GM19452 (cell line): ENCODE data around the gene DNAJA3.

ENCODE experiments used
- ATAC-seq: cut with Tn5 transposase; IDR thresholded peaks from one replicate; pipeline ENCODE4 v1.9.1; 2021; ENCODE audit not compliant: unreplicated experiment

Gene DNAJA3

DNA sequence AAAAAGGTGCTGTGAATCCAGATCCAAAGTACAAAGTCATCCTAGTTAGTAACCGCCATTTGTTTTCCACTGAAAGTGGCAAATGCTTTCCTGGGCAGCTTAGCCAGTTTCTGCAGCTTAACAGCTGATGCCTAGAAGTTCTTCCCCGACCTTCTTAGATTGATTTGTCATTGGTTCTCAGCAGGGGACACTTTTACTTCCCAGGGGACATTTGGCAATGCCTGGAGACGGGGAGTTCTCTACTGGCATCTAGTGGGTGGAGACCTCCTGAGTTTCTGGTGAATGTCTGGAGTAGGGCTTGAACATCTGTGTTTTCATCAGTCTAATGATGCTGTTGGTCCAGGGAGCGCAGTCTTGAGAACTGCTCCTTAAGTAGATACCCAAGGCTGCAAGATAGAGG is 7.6 kb downstream of the DNAJA3 start:
- no peak for ATAC-seq

- no peak for ATAC-seq
Measured at GRCh38 chr16:4433914-4434787, 8.5 kb downstream of the DNAJA3 start.

- no peak for ATAC-seq
Measured at GRCh38 chr16:4435337-4436067, 9.8 kb downstream of the DNAJA3 start.

- no peak for ATAC-seq
Measured at GRCh38 chr16:4437366-4437765, 11.7 kb downstream of the DNAJA3 start.

- no peak for ATAC-seq
Measured at GRCh38 chr16:4442371-4442770, 16.7 kb downstream of the DNAJA3 start.

GRCh38 chr16:4443271-4443670 is 17.6 kb downstream of the DNAJA3 start:
- ATAC-seq, result no peak

GRCh38 chr16:4443986-4444385 is 18.3 kb downstream of the DNAJA3 start:
- no peak for ATAC-seq

- ATAC-seq, result no peak
Measured at GRCh38 chr16:4450430-4450829, 24.8 kb downstream of the DNAJA3 start.

- no peak for ATAC-seq
Measured at GRCh38 chr16:4450931-4451519, 25.4 kb downstream of the DNAJA3 start.

GRCh38 chr16:4452674-4453073 is 27.0 kb downstream of the DNAJA3 start:
- ATAC-seq, result no peak

DNA sequence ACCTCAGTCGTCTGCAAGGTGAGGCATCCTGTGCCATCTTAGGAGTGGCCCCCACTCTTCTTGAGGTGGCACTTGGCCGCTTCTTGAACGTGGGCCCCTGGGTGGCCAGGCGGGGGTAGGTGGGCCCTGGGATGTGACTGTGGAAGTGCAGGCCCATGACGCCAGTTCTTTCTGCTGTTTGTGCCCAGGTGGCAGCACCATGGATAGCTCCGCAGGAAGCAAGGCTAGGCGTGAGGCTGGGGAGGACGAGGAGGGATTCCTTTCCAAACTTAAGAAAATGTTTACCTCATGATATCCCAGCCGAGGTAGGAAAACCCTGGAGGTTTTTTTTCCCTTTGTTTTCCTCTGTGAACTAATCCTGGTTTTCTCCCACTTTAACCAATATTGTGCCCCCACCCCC is 29.0 kb downstream of the DNAJA3 start:
- ATAC-seq, result no peak

- no peak for ATAC-seq
Measured at GRCh38 chr16:4455081-4455480, 29.4 kb downstream of the DNAJA3 start.

DNA sequence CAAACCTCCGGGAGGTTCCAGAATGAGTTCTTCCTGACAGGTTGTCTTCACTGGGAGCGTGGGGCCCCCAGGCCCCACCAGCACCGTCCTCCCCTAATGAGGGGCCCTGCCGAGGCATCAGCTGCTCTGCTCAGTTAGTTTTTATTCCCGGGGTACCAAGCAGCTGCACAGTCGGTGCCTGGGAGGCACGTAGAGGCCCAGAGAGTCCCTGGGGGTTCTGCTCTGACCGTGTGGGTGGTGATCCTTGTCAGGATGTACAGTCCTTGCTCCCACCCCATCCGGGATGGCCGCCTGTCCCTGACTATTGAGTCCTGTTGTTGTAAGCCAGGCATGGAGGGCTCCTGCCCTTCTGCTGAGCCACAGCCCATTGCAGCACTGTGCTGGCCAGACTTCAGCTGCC is 30.3 kb downstream of the DNAJA3 start:
- ATAC-seq, result no peak

DNA sequence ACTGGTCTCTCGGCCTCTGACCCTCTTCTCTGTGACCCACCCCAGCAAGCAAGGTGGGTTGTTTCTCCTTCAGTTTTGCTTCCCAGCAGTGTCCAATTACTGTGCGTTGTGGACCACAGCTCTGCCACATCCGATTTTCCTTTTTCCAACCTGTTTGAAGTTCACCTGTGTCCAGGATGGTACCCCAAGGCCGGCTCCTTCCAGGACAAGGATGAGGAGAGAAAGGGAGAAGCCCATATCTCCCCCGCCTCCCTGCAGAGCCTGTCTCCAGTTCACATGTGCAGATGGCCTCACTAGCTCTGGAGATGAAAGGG is 35.2 kb downstream of the DNAJA3 start:
- no peak for ATAC-seq

DNA sequence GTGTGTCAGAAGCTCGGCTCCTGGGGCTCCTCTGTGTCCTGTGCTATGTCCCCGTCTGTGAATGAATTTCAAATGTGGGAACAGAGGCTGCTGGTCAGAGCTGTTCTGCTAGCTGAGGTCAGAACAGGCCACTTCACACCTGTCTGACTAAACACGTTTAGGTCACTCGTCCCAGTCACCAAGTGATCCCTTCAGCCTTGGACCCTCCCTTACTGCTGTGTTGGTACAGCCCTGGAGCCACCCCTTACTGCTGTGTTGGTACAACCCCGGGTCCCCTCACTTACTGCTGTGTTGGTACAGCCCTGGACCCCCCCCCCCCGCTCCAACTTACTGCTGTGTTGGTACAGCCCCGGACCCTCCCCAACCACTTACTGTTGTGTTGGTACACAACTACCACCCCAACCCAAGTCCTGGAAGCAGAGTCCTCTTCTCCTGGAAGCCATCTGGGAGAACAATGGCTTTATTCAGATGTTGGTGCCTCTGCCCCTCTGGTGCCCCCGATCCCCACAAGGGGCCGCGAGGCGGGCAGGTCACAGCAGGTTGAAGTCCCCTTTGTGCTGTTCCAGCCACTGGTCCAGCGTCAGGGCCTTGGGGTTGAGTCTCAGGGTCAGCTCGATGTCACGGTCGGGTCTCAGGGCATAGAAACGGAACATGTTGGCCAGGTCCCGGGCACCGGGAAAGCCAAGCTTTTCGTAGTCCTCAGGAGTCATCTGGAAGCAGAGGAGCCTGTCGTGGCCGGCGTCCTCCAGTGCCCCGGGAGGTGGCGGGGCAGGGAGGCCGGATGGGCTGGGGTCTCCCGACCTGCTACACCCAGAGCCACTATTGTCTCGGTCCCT is 35.8 kb downstream of the DNAJA3 start:
- no peak for ATAC-seq

DNA sequence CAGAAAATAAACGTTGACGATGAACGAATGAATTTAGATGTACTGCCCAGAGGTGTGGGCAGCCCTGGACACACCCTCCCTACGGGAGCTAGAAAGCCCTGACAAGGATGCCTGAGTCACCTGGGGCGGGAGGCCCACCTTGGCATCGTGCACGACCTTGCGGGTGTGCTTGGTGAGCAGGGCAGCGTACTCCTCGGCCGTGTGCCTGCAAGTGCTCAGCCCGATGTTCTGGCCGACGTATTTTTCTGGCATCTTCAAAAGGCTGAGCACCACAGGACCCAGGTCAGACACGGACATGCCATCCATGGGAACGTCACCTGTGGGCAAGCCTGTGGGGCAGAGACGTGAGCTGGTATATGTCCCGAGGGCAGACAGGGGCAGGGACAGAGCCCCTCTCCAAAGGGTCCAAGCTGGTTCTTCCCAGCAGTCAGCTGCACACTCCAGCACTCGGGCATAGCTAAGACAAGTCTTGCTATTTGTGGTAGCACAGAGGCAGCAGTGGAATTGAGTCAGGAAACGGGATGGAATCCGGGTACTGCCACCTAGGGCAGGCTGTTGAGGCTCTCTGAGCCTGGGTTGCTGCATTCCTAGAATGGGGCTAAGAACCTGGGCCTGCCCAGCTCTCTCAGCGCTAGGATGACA is 38.0 kb downstream of the DNAJA3 start:
- ATAC-seq, result no peak

DNA sequence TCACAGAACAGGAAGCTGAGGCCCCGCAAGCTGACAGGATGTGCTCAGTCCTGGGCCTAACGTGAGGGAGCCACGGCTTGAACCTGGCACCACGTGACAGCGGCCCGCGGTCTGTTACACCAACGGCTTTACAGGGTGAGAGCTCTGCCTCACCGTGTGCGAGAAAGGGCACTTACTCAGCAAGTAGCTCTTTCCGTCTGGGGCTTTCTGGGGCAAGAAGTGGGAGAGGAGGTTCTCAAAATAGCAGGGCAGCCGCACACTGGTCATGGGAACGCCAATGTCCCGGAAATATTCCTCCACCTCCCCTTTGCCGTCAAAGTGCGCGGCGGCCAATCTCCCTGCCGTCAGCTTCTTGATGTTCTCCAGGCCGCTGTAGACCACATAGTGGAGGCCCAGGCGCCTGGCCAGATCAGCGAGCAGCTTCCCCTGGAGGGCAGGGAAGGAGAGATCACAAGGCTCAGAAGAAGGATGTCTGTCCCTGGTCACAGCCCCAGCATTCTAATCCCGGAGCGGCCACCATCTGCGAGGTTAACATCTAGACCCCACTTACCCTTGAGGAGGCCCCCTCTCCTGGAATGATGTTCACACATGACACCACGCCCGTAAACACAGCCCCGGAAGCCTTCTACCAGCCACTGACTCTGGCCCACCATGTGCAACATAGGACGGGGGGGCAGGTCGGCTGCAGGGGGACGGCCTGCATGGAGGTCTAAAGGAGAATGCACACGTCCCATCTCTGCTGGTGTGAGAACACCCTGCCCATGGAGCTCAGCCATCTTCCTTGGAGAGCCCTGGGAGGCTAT is 40.5 kb downstream of the DNAJA3 start:
- no peak for ATAC-seq

GRCh38 chr16:4467916-4468315 is 42.2 kb downstream of the DNAJA3 start:
- ATAC-seq, result no peak

DNA sequence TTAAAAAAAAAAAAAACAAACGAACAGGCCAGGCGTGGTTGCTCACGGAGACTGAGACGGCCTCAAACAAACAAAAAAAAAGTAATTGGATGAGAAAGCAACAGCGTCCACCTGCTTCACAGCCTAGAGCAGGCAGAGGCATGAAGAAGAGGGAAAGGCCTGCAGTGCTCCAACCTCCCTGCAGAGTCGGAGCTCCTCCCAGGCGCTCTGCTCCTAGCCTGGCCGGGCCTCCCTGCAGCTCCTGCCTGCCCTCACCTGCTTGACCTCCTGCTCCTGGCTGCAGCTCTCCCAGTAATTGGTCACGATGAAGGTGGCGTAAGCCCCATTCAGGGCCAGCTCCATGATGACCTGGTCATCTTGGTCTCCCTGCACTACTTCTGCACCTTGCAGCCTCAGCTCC is 43.3 kb downstream of the DNAJA3 start:
- ATAC-seq, result no peak

DNA sequence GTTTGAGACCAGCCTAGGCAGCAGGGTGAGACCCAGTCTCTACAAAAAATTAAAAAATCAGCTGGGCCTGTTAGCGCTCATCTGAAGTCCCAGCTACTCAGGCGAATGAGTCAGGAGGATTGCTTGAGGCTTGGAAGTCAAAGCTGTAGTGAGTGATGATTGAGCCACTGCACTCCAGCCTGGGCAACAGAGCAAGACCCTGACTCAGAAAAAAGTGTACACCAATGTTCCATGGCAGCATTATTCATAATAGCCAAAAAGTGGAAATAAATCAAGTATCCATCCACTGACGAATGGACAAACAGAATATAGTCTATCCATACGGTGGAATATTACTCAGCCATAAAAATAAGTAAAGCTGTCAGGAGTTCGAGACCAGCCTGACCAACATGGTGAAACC is 46.2 kb downstream of the DNAJA3 start:
- ATAC-seq, result no peak
